ENCODE measurements around the gene IGSF21.

DNA sequence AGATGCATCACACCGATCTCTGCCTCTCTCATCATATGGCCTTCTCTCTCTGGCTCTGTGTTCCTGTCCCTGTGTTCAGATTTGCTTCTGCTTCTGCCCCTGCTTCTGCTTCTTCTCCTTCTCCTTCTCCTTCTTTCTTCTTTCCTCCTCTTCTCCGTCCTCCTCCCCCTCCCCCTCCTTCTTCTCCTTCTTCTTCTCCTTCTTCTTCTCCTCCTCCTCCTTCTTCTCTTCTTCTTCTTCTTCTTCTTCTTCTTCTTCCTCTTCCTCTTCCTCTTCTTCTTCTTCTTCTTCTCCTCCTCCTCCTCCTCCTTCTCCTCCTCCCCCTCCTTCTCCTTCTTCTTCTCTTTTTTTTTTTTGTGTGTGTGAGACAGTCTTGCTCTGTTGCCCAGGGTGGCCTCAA lies 233.2 kb downstream of the IGSF21 start:
- no peak for TF ChIP-seq CTCF (IDR thresholded peaks at IDR 0.05)
- TF ChIP-seq EZH2 (IDR thresholded peaks at IDR 0.05; ENCODE audit: borderline replicate concordance, insufficient read depth, low read depth, low read length, poor library complexity, severe bottlenecking): no peak
